ENCODE results near the gene PGBD5. TPM values are rescaled to one million over a fixed set of nuclear protein-coding genes. Genes with fewer than 3 reads are reported as not detected.

The PGBD5 gene
- total RNA-seq, 4 donors from 2014 or later, result 0.79 to 2.6 (median 1.1) TPM

- Histone ChIP-seq H3K27me3 (no peaks in the 10 kb centered on the region), H3K4me1 (no peaks in the 10 kb centered on the region), H3K9me3 (no peaks in the 10 kb centered on the region), H3K36me3 (no peaks in the 10 kb centered on the region), H3K4me3 (no peak overlapping the region), H3K27ac (no peak overlapping the region)
- TF ChIP-seq CTCF (IDR thresholded peaks at IDR 0.05) (no peak), EP300 (IDR thresholded peaks at IDR 0.05; ENCODE audit: low read depth) (no peak), POLR2AphosphoS5 (IDR thresholded peaks at IDR 0.05) (no peak), POLR2A (IDR thresholded peaks at IDR 0.05) (no peak)
- WGBS, 2 donors (ENCODE audit: low coverage in 1 of 2), result 85 to 96% methylated on average over 3 to 4 of the region's 4 CpGs
- in situ Hi-C loops (cut with MboI; ENCODE audit: low pct_ligation_motif_present in 1 of 4, low pct_unique_long_range_greater_than_20kb in 1 of 4, low sequenced_read_pairs in 3 of 4), result no loop called here
- intact Hi-C loops (cut with DNase I; ENCODE audit: low total_unique reads), result no loop called here
- DNase-seq, result no peak
Measured at GRCh38 chr1:230355128-230355527, 71.0 kb downstream of the PGBD5 start.

GRCh38 chr1:230354005-230354404 lies 72.1 kb downstream of the PGBD5 start:
- intact Hi-C loops (cut with DNase I; ENCODE audit: low total_unique reads) (no loop called here), in situ Hi-C loops (cut with MboI; ENCODE audit: low pct_ligation_motif_present in 1 of 4, low pct_unique_long_range_greater_than_20kb in 1 of 4, low sequenced_read_pairs in 3 of 4) (no loop called here)
- no peaks in the 10 kb centered on the region for H3K27me3 ChIP-seq
- H3K4me3 ChIP-seq, result no peak overlapping the region
- 79% methylated on average over 4 of the region's 4 CpGs; no CpG with 5 or more reads in 1 of the 2 donors for WGBS, 2 donors (ENCODE audit: low coverage in 1 of 2)
- DNase-seq, result no peak
- H3K4me1 ChIP-seq, result no peaks in the 10 kb centered on the region
- H3K36me3 ChIP-seq, result no peaks in the 10 kb centered on the region
- H3K9me3 ChIP-seq, result no peaks in the 10 kb centered on the region
- TF ChIP-seq CTCF (IDR thresholded peaks at IDR 0.05), result no peak
- TF ChIP-seq EP300 (IDR thresholded peaks at IDR 0.05; ENCODE audit: low read depth), result no peak
- no peak for TF ChIP-seq POLR2AphosphoS5 (IDR thresholded peaks at IDR 0.05)
- TF ChIP-seq POLR2A (IDR thresholded peaks at IDR 0.05), result no peak
- no peak overlapping the region for H3K27ac ChIP-seq

GRCh38 chr1:230352537-230352936 lies 73.6 kb downstream of the PGBD5 start:
- Histone ChIP-seq H3K36me3 (no peaks in the 10 kb centered on the region), H3K4me1 (no peaks in the 10 kb centered on the region), H3K27ac (no peak overlapping the region), H3K4me3 (no peak overlapping the region), H3K27me3 (no peaks in the 10 kb centered on the region), H3K9me3 (no peaks in the 10 kb centered on the region)
- DNase-seq, result no peak
- no peak for TF ChIP-seq EP300 (IDR thresholded peaks at IDR 0.05; ENCODE audit: low read depth)
- TF ChIP-seq POLR2AphosphoS5 (IDR thresholded peaks at IDR 0.05), result no peak
- no peak for TF ChIP-seq CTCF (IDR thresholded peaks at IDR 0.05)
- no peak for TF ChIP-seq POLR2A (IDR thresholded peaks at IDR 0.05)
- intact Hi-C loops (cut with DNase I; ENCODE audit: low total_unique reads), result no loop called here
- WGBS, 2 donors (ENCODE audit: low coverage in 1 of 2), result 78 to 79% methylated on average over 2 to 6 of the region's 6 CpGs
- in situ Hi-C loops (cut with MboI; ENCODE audit: low pct_ligation_motif_present in 1 of 4, low pct_unique_long_range_greater_than_20kb in 1 of 4, low sequenced_read_pairs in 3 of 4), result no loop called here

- 68 to 71% methylated on average over 5 to 6 of the region's 6 CpGs for WGBS, 2 donors (ENCODE audit: low coverage in 1 of 2)
- intact Hi-C loops (cut with DNase I; ENCODE audit: low total_unique reads) (no loop called here), in situ Hi-C loops (cut with MboI; ENCODE audit: low pct_ligation_motif_present in 1 of 4, low pct_unique_long_range_greater_than_20kb in 1 of 4, low sequenced_read_pairs in 3 of 4) (no loop called here)
- Histone ChIP-seq H3K27me3 (no peaks in the 10 kb centered on the region), H3K27ac (no peak overlapping the region), H3K4me3 (no peak overlapping the region), H3K36me3 (no peaks in the 10 kb centered on the region), H3K4me1 (no peaks in the 10 kb centered on the region), H3K9me3 (no peaks in the 10 kb centered on the region)
- DNase-seq, result no peak
- no peak for TF ChIP-seq POLR2AphosphoS5 (IDR thresholded peaks at IDR 0.05)
- TF ChIP-seq POLR2A (IDR thresholded peaks at IDR 0.05), result no peak
- TF ChIP-seq EP300 (IDR thresholded peaks at IDR 0.05; ENCODE audit: low read depth), result no peak
- TF ChIP-seq CTCF (IDR thresholded peaks at IDR 0.05), result no peak
Measured at GRCh38 chr1:230351983-230352382, 74.1 kb downstream of the PGBD5 start.

Measured in transverse colon (tissue), 4 donors.